Measurements from ENCODE around the gene RGSL1. TPM values are rescaled to one million over a fixed set of nuclear protein-coding genes. Genes with fewer than 3 reads are reported as not detected.

Gene RGSL1
- total RNA-seq, 1 experiment from 2014 or later, result not detected

GRCh38 chr1:182520736-182521135 lies 70.8 kb downstream of the RGSL1 start:
- no peak for DNase-seq (ENCODE audit: low read depth, low spot score)
- no peak for ATAC-seq
- TF ChIP-seq TCF7L2 (IDR thresholded peaks at IDR 0.05; ENCODE audit: low read depth, low read length), result no peak
- TF ChIP-seq CTCF (IDR thresholded peaks at IDR 0.05), result no peak
- no peak for TF ChIP-seq SIN3A (IDR thresholded peaks at IDR 0.05; ENCODE audit: borderline replicate concordance, insufficient read depth, low read depth, low read length)
- H3K36me3 ChIP-seq (ENCODE audit: control insufficient read depth, insufficient read depth, low read length), result no peaks in the 10 kb centered on the region
- no peaks in the 10 kb centered on the region for H3K4me1 ChIP-seq (ENCODE audit: control insufficient read depth, insufficient read depth, low read length)
- in situ Hi-C loops (cut with HindIII; ENCODE audit: low pct_unique_long_range_greater_than_20kb, low sequenced_read_pairs) (no loop called here), intact Hi-C loops (cut with micrococcal nuclease; ENCODE audit: unreplicated experiment) (no loop called here)
- ChIA-PET POLR2A (no interaction called here), CTCF (no interaction called here)
- H3K27me3 ChIP-seq (ENCODE audit: control insufficient read depth, insufficient read depth, low read length), result no peaks in the 10 kb centered on the region
- H3K9me3 ChIP-seq (ENCODE audit: control insufficient read depth, insufficient read depth, low read depth, low read length), result no peaks in the 10 kb centered on the region
- no TSS peak for BruUV-seq (replicated peaks)
- no peak overlapping the region for H3K27ac ChIP-seq (ENCODE audit: low read length)
- no peak overlapping the region for H3K4me3 ChIP-seq (ENCODE audit: low read depth in 2 of 2, low read length in 2 of 2)

- Histone ChIP-seq H3K27ac (ENCODE audit: low read length) (no peak overlapping the region), H3K4me1 (ENCODE audit: control insufficient read depth, insufficient read depth, low read length) (no peaks in the 10 kb centered on the region), H3K36me3 (ENCODE audit: control insufficient read depth, insufficient read depth, low read length) (no peaks in the 10 kb centered on the region), H3K4me3 (ENCODE audit: low read depth in 2 of 2, low read length in 2 of 2) (no peak overlapping the region), H3K27me3 (ENCODE audit: control insufficient read depth, insufficient read depth, low read length) (no peaks in the 10 kb centered on the region), H3K9me3 (ENCODE audit: control insufficient read depth, insufficient read depth, low read depth, low read length) (no peaks in the 10 kb centered on the region)
- POLR2A ChIA-PET, result no interaction called here
- CTCF ChIA-PET, result no interaction called here
- DNase-seq (ENCODE audit: low read depth, low spot score), result no peak
- no peak for ATAC-seq
- BruUV-seq (replicated peaks), result no TSS peak
- intact Hi-C loops (cut with micrococcal nuclease; ENCODE audit: unreplicated experiment) (no loop called here), in situ Hi-C loops (cut with HindIII; ENCODE audit: low pct_unique_long_range_greater_than_20kb, low sequenced_read_pairs) (no loop called here)
- no peak for TF ChIP-seq SIN3A (IDR thresholded peaks at IDR 0.05; ENCODE audit: borderline replicate concordance, insufficient read depth, low read depth, low read length)
- TF ChIP-seq POLR2AphosphoS5 (IDR thresholded peaks at IDR 0.05; ENCODE audit: low read depth, low read length), result no peak
- no peak for TF ChIP-seq REST (IDR thresholded peaks at IDR 0.05; ENCODE audit: insufficient read depth in 1 of 2, low read depth in 2 of 2, low read length in 1 of 2)
- TF ChIP-seq TCF7L2 (IDR thresholded peaks at IDR 0.05; ENCODE audit: low read depth, low read length), result no peak
- no peak for TF ChIP-seq CTCF (IDR thresholded peaks at IDR 0.05)
Observed at GRCh38 chr1:182525342-182525741, 75.4 kb downstream of the RGSL1 start.

All from Panc1 (cell line).